C1 segment of cervical spinal cord (tissue), 14 donors: ENCODE results near the gene COL4A3.

Experiments used
- DNase-seq, 14 donors: peaks; one replicate each; lab custom pipeline; 2025; lab: John Stamatoyannopoulos, UW

The COL4A3 gene

DNA sequence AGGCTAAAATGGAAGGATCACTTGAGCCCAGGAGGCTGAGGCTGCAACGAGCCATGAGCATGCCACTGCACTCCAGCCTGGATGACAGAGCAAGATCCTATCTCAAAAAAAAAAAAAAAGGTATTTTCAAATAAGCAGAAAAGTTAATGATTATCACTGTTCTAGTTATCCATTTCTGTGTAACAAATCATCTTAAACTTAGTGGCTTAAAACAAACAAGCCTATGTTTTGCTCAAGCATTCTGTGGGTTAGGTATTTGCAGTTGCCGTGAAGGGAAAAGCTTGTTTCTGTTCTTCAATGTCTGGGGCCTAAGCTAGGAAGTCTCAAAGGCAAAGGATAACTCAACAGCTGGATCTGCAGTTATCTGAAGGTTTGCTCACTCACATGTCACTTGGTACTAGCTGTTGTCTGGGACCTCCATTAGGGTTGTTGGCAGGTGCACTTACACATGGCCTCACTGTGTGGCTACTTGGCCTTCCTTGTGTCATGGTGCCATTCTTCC, 174.7 kb downstream of the COL4A3 start:
- DNase-seq: no peak

DNA sequence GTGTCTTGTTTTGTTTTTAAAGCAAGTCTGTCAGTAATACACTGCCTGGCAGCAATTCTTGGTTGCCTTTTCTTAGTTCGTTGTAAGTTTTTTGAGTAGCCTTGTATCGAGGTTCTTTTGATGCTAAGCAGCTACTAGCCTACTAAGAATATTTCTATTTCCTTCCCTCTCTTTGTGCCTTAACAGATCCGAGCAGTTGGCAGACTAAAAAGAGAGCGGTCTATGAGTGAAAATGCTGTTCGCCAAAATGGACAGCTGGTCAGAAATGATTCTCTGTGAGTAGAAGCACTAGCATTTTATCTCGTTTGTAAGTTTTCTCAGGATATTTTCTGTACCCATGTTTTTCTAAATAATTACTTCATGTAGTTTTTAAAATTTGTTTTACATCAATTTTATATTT, 175.7 kb downstream of the COL4A3 start:
- peak in 1 of 14 donors; percentile 54 for DNase-seq

DNA sequence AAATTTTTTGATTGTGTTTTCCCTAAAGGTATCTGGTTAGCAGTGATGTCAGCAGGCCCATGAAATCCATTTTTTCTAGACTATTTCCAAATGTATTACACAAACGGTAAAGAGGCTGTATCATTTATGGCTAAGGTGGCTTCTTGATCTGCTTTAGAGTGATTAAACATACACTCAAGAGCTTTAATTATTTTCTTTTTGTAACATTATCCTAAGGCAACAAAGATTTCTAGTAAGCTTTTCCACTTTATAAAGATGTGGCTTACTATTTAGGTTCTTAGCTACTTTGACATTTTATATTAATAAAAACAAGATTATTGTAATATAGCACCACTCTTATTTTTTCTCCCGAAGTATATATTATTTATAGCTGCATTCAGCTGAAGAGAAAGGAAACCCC, 177.1 kb downstream of the COL4A3 start:
- no peak for DNase-seq

DNA sequence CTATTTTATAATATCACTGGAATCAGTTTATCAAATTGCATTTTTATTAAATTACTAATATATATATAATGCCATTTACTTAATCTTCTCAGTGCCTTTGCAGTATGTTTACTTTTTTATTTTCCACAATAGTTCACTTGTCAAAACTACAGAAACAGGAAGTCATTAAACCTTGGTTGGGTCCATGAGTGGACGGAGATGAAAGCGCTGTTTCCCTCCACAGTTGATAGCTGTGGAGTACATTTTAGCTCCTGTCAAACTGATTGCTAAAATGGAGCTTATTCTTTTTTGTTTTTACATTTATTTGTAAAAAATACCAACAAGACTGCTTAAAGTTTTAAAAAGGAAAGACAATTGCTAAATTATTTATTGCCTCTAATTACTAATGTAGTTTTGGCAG, 179.8 kb downstream of the COL4A3 start:
- no peak for DNase-seq

DNA sequence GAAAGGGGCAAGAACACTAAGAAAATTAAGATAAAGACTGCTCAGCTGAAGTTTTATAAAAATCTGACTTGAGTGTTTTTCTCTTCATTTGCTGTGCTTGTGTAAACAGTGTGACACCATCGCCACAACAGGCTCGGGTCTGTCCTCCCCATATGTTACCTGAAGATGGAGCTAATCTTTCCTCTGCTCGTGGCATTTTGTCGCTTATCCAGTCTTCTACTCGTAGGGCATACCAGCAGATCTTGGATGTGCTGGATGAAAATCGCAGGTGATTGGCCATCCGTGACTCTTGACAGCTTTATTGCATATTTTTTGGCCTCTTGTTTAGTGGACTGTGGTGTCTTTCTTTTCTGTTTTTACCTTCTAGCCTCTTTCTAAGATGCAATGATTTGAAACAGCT, 182.7 kb downstream of the COL4A3 start:
- no peak for DNase-seq

DNA sequence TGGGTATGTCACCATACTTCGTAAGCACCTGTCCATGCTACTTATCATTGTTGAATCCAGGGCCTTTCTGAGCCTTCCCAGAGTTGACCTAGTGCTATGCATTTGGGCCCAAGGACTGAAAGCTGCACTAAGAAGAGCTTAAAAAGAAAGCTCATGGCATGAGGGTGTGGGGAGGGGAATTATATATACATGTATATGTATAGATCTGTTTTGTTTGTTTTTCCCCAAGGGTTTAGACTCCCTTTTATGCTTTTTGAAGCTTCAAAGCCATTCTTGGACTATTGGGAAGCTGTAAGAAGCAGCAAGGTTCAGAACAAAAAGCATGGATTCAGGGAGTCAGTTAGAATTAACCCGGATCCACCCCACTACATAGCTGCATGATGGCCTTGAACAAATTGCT, 183.9 kb downstream of the COL4A3 start:
- no peak for DNase-seq

DNA sequence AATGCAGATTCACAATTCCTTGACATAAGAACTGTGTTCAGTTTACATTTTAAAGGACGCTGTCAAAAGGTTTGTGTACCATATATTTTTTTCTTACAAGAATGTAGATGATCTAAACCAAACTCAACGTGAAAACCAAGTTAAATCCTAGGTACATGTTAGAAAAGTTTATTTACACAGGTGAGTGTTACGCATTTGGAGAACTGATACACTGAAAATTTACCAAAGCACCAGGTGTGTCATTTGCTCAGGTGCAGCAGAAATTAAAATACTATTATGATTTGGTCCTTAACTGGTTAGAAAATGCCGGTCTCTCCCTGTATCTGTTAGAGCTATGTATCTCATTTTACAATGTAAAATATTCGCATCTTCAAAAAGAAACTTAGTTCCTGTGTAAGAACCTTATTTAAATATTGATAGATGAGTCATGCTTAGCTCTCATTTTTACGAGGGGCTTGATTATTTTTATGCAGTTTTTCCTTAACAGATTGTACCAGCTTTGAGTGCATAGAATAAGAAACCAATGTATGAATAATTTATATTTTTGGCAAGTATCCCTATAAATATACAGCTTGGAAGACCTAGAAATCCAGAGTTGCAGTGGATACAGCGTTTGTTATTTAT, 185.7 kb downstream of the COL4A3 start:
- DNase-seq: no peak

DNA sequence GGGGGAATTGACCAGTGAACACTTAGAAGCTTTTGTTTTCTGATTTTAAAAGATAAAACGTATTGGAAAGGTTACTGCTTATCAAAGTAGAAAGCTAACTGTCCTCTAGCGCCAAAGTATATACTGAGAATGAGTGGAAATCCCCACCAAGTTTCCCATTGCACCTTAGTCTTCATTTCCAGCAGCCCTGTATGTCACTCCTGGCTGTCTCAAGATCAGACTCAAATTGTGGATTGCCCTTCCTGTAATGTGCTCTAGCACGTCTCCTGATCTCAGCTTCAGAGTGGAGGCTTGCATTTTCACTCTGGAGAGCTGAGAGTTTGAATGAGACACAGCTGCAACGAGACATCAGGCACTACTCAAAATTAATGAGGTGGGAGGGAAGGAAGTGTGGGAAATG, 187.2 kb downstream of the COL4A3 start:
- DNase-seq: no peak

DNA sequence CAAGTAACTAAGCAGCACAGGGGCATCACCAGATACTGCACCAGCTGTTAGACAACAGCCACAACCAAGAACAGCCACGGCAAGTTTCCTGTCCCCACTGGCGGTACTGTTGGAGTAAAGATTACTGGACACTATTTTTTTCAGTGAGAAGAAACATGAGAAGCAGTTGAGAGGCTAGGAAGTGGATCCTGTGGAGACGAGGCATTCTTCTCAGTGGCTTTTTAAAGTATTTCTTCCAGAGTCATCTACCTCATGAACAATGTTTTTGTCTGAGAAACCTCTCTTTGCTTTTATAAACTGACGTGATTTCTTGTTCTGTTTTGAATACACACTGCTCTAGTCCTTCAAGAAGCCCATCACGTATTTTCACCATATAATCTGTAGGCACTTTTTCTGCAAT, 195.9 kb downstream of the COL4A3 start:
- no peak for DNase-seq

DNA sequence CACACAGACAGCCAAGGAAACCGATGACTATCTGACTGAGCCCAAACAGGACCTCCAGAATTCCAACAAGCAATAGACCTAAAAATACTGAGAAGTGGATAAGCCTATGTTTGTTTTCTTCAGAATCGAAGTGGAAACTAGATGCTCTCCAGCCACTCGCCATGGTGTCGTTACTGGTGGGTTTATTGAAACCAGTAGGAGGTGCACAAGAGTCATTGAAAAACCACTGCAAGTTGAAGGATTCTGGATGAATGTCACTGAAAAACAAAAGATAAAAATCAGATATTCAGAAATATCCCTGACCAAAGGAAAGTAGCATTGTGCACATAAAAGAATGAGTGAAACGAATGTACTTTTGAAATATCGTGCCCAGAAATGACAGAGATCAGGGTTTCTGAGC, 199.3 kb downstream of the COL4A3 start:
- DNase-seq: no peak
